ENCODE data around the gene PYCARD.

DNA sequence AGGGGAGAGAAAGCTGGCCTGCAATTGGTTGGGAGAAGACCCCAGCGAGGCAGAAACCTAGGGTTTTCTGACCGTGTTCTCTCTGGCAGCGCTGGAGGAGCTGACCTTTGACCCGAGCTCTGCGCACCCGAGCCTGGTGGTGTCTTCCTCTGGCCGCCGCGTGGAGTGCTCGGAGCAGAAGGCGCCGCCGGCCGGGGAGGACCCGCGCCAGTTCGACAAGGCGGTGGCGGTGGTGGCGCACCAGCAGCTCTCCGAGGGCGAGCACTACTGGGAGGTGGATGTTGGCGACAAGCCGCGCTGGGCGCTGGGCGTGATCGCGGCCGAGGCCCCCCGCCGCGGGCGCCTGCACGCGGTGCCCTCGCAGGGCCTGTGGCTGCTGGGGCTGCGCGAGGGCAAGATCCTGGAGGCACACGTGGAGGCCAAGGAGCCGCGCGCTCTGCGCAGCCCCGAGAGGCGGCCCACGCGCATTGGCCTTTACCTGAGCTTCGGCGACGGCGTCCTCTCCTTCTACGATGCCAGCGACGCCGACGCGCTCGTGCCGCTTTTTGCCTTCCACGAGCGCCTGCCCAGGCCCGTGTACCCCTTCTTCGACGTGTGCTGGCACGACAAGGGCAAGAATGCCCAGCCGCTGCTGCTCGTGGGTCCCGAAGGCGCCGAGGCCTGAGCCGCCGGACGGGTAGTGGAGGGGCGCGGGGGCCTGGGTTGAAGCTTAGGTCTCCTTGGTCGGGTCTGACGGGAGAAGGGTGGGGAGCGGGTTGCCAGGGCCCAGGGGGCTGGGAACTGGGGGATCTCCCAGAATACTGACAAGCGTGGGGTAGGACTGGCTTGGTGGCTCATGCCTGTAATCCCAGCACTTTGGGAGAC, 21.8 kb upstream of the PYCARD start:
- TF ChIP-seq EZH2phosphoT487 (IDR thresholded peaks at IDR 0.05; ENCODE audit: insufficient read depth, low read depth): no peak
- TF ChIP-seq EZH2 (IDR thresholded peaks at IDR 0.05; ENCODE audit: insufficient read depth, poor library complexity, severe bottlenecking): no peak

All from GM23248 (cell line).